ENCODE measurements around the gene PTPRE.

DNA sequence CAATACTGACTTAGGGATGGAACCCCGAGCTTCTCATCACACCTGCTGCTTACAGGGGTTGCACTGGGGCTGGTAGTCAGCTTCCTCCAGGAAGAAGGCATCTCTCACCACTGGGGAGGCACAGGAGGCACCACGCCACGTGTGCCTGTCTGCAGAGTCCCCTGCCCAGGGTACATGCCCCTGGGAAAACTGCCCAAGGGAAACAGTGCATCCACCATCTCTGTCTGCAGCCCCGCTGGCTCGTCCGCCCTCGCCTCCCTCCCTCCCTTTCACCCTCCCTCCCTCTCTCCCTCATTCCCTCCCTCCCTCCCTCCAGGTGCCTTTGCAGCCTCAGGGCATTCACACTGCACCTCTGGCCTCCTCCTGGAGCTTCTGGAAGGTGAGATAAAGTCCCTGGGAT is 101.1 kb downstream of the PTPRE start:
- TF ChIP-seq ZNF138 (tag by site-specific recombination; IDR thresholded peaks at IDR 0.05; ENCODE audit: borderline replicate concordance), result no peak
- TF ChIP-seq, protein P1, sequence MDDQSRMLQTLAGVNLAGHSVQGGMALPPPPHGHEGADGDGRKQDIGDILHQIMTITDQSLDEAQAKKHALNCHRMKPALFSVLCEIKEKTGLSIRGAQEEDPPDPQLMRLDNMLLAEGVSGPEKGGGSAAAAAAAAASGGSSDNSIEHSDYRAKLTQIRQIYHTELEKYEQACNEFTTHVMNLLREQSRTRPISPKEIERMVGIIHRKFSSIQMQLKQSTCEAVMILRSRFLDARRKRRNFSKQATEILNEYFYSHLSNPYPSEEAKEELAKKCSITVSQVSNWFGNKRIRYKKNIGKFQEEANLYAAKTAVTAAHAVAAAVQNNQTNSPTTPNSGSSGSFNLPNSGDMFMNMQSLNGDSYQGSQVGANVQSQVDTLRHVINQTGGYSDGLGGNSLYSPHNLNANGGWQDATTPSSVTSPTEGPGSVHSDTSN (CRISPR knock-in tag; IDR thresholded peaks at IDR 0.05), result no peak
- TF ChIP-seq, protein P2, sequence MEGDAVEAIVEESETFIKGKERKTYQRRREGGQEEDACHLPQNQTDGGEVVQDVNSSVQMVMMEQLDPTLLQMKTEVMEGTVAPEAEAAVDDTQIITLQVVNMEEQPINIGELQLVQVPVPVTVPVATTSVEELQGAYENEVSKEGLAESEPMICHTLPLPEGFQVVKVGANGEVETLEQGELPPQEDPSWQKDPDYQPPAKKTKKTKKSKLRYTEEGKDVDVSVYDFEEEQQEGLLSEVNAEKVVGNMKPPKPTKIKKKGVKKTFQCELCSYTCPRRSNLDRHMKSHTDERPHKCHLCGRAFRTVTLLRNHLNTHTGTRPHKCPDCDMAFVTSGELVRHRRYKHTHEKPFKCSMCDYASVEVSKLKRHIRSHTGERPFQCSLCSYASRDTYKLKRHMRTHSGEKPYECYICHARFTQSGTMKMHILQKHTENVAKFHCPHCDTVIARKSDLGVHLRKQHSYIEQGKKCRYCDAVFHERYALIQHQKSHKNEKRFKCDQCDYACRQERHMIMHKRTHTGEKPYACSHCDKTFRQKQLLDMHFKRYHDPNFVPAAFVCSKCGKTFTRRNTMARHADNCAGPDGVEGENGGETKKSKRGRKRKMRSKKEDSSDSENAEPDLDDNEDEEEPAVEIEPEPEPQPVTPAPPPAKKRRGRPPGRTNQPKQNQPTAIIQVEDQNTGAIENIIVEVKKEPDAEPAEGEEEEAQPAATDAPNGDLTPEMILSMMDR (tag by site-specific recombination; IDR thresholded peaks at IDR 0.05), result no peak
- TF ChIP-seq, protein P3, sequence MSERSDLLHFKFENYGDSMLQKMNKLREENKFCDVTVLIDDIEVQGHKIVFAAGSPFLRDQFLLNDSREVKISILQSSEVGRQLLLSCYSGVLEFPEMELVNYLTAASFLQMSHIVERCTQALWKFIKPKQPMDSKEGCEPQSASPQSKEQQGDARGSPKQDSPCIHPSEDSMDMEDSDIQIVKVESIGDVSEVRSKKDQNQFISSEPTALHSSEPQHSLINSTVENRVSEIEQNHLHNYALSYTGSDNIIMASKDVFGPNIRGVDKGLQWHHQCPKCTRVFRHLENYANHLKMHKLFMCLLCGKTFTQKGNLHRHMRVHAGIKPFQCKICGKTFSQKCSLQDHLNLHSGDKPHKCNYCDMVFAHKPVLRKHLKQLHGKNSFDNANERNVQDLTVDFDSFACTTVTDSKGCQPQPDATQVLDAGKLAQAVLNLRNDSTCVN (tag by site-specific recombination; optimal IDR thresholded peaks at IDR 0.05), result no peak
- TF ChIP-seq ZBTB7A (tag by site-specific recombination; IDR thresholded peaks at IDR 0.05; ENCODE audit: low read depth), result no peak
- TF ChIP-seq, protein P4, sequence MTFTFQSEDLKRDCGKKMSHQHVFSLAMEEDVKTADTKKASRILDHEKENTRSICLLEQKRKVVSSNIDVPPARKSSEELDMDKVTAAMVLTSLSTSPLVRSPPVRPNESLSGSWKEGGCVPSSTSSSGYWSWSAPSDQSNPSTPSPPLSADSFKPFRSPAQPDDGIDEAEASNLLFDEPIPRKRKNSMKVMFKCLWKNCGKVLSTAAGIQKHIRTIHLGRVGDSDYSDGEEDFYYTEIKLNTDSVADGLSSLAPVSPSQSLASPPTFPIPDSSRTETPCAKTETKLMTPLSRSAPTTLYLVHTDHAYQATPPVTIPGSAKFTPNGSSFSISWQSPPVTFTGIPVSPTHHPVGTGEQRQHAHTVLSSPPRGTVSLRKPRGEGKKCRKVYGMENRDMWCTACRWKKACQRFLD (tag by site-specific recombination; IDR thresholded peaks at IDR 0.05), result no peak
- no peak for TF ChIP-seq TRIM28 (IDR thresholded peaks at IDR 0.05; ENCODE audit: borderline replicate concordance, low read length)
- TF ChIP-seq, protein P5, sequence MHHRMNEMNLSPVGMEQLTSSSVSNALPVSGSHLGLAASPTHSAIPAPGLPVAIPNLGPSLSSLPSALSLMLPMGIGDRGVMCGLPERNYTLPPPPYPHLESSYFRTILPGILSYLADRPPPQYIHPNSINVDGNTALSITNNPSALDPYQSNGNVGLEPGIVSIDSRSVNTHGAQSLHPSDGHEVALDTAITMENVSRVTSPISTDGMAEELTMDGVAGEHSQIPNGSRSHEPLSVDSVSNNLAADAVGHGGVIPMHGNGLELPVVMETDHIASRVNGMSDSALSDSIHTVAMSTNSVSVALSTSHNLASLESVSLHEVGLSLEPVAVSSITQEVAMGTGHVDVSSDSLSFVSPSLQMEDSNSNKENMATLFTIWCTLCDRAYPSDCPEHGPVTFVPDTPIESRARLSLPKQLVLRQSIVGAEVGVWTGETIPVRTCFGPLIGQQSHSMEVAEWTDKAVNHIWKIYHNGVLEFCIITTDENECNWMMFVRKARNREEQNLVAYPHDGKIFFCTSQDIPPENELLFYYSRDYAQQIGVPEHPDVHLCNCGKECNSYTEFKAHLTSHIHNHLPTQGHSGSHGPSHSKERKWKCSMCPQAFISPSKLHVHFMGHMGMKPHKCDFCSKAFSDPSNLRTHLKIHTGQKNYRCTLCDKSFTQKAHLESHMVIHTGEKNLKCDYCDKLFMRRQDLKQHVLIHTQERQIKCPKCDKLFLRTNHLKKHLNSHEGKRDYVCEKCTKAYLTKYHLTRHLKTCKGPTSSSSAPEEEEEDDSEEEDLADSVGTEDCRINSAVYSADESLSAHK (tag by site-specific recombination; IDR thresholded peaks at IDR 0.05), result no peak
- TF ChIP-seq, protein P6, sequence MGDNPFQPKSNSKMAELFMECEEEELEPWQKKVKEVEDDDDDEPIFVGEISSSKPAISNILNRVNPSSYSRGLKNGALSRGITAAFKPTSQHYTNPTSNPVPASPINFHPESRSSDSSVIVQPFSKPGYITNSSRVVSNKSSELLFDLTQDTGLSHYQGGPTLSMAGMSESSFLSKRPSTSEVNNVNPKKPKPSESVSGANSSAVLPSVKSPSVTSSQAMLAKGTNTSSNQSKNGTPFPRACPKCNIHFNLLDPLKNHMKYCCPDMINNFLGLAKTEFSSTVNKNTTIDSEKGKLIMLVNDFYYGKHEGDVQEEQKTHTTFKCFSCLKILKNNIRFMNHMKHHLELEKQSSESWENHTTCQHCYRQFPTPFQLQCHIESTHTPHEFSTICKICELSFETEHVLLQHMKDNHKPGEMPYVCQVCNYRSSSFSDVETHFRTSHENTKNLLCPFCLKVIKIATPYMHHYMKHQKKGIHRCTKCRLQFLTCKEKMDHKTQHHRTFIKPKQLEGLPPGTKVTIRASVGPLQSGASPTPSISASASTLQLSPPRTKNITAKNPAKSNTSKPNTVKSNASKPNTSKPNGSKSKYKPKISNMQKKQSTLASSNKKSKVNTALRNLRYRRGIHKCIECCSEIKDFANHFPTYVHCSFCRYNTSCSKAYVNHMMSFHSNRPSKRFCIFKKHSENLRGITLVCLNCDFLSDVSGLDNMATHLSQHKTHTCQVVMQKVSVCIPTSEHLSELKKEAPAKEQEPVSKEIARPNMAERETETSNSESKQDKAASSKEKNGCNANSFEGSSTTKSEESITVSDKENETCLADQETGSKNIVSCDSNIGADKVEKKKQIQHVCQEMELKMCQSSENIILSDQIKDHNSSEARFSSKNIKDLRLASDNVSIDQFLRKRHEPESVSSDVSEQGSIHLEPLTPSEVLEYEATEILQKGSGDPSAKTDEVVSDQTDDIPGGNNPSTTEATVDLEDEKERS (tag by site-specific recombination; IDR thresholded peaks at IDR 0.05), result no peak
- TF ChIP-seq, protein P7, sequence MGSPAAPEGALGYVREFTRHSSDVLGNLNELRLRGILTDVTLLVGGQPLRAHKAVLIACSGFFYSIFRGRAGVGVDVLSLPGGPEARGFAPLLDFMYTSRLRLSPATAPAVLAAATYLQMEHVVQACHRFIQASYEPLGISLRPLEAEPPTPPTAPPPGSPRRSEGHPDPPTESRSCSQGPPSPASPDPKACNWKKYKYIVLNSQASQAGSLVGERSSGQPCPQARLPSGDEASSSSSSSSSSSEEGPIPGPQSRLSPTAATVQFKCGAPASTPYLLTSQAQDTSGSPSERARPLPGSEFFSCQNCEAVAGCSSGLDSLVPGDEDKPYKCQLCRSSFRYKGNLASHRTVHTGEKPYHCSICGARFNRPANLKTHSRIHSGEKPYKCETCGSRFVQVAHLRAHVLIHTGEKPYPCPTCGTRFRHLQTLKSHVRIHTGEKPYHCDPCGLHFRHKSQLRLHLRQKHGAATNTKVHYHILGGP (tag by site-specific recombination; IDR thresholded peaks at IDR 0.05), result no peak
- TF ChIP-seq ZNF423 (tag by site-specific recombination; IDR thresholded peaks at IDR 0.05), result no peak
